HepG2 (cell line): ENCODE data around the gene RAB3B. TPM values are rescaled to one million over a fixed set of nuclear protein-coding genes. Genes with fewer than 3 reads are reported as not detected.
A peak's percentile ranks its signal among the peaks of the same experiment; 100 is the strongest.

Experiments
- ARNT ChIP-seq: fragments of 450-650 bp; IDR thresholded peaks from 2 replicates; pipeline ENCODE4 v1.6.1; 2017
- ELF4 ChIP-seq: sonication (generic); formaldehyde crosslinking; IDR thresholded peaks from 2 replicates; pipeline ENCODE4 v1.5.0; 2020; ENCODE audit warnings: missing genetic modification reagents, mild to moderate bottlenecking, moderate library complexity, borderline replicate concordance
- EP300 ChIP-seq, 3 experiments: sonication (generic) in 1 of 3; formaldehyde crosslinking in 1 of 3; IDR thresholded peaks; 2 replicates each; pipeline versions ENCODE4 v1.5.1 to v1.6.1; 2011 to 2020; ENCODE audit warnings: low read depth in 2 of 3, low read length in 2 of 3, borderline replicate concordance in 1 of 3, improper control_type of control experiment in 1 of 3, mild to moderate bottlenecking in 1 of 3, missing genetic modification reagents in 1 of 3, moderate library complexity in 1 of 3
- EZH2 ChIP-seq: conservative IDR thresholded peaks from 2 replicates; pipeline ENCODE4 v1.6.1; 2012; ENCODE audit warnings: mild to moderate bottlenecking, low read depth, low read length, moderate library complexity
- FOXO1 ChIP-seq: sonication (generic); formaldehyde crosslinking; IDR thresholded peaks from 2 replicates; pipeline ENCODE4 v1.4.0; 2020; ENCODE audit warnings: missing genetic modification reagents
- GATA4 ChIP-seq: sonication (generic); IDR thresholded peaks from 2 replicates; pipeline ENCODE4 v1.6.1; 2016; ENCODE audit warnings: antibody characterized with exemption, low read depth, borderline replicate concordance
- GATAD1 ChIP-seq: IDR thresholded peaks from 2 replicates; pipeline ENCODE4 v1.6.1; 2016; ENCODE audit warnings: missing genetic modification reagents, missing compliant biosample characterization
- HMGA1 ChIP-seq: sonication (generic); formaldehyde crosslinking; conservative IDR thresholded peaks from 2 replicates; pipeline ENCODE4 v1.4.0; 2020; ENCODE audit warnings: missing genetic modification reagents
- HNRNPH1 ChIP-seq: fragments of 200-400 bp; formaldehyde crosslinking; optimal IDR thresholded peaks from 2 replicates; pipeline ENCODE3; 2017; ENCODE audit warnings: mild to moderate bottlenecking, low read depth, low read length
- KDM2A ChIP-seq: sonication (generic); formaldehyde crosslinking; IDR thresholded peaks from 2 replicates; pipeline ENCODE4 v1.4.0; 2020; ENCODE audit warnings: low read depth, missing genetic modification reagents, borderline replicate concordance
- LBX2 ChIP-seq: sonication (generic); formaldehyde crosslinking; IDR thresholded peaks from 2 replicates; pipeline ENCODE4 v1.5.0; 2020; ENCODE audit warnings: missing genetic modification reagents, mild to moderate bottlenecking, borderline replicate concordance
- MIER3 ChIP-seq: IDR thresholded peaks from 2 replicates; pipeline ENCODE4 v1.6.1; 2016; ENCODE audit warnings: missing compliant biosample characterization, borderline replicate concordance
- PAXIP1 ChIP-seq: sonication (generic); formaldehyde crosslinking; conservative IDR thresholded peaks from 2 replicates; pipeline ENCODE4 v1.4.0; 2020; ENCODE audit warnings: mild to moderate bottlenecking, missing genetic modification reagents, moderate library complexity
- PLRG1 ChIP-seq: fragments of 450-650 bp; conservative IDR thresholded peaks from 2 replicates; pipeline ENCODE4 v1.6.1; 2016
- TOPORS ChIP-seq: sonication (generic); formaldehyde crosslinking; IDR thresholded peaks from 2 replicates; pipeline ENCODE4 v1.8.0; 2023; ENCODE audit warnings: mild to moderate bottlenecking, missing genetic modification reagents
- ZBTB7A ChIP-seq: sonication (generic); formaldehyde crosslinking; IDR thresholded peaks from 2 replicates; pipeline ENCODE4 v1.8.0; 2022; ENCODE audit warnings: mild to moderate bottlenecking, missing genetic modification reagents
- ZNF557 ChIP-seq: sonication (generic); formaldehyde crosslinking; IDR thresholded peaks from 2 replicates; pipeline ENCODE4 v1.4.0; 2020; ENCODE audit warnings: missing genetic modification reagents
- ZNF605 ChIP-seq: sonication (generic); formaldehyde crosslinking; IDR thresholded peaks from 2 replicates; pipeline ENCODE4 v1.8.0; 2022; ENCODE audit warnings: mild to moderate bottlenecking, missing genetic modification reagents
- ZNF629 ChIP-seq: sonication (generic); formaldehyde crosslinking; conservative IDR thresholded peaks from 2 replicates; pipeline ENCODE4 v1.5.0; 2020; ENCODE audit warnings: missing genetic modification reagents
- ZNF644 ChIP-seq: IDR thresholded peaks from 2 replicates; pipeline ENCODE4 v1.6.1; 2016; ENCODE audit warnings: low read depth
- ZNF839 ChIP-seq: sonication (generic); formaldehyde crosslinking; IDR thresholded peaks from 2 replicates; pipeline ENCODE4 v1.4.0; 2020; ENCODE audit warnings: missing genetic modification reagents, mild to moderate bottlenecking, borderline replicate concordance
- ZNF891 ChIP-seq: sonication (generic); formaldehyde crosslinking; IDR thresholded peaks from 2 replicates; pipeline ENCODE4 v1.5.0; 2020; ENCODE audit warnings: mild to moderate bottlenecking, missing genetic modification reagents
- polyA plus RNA-seq, 8 experiments: library from polyadenylated mRNA; depleted of rRNA in 3 of 8; stranded (reverse) in 7 of 8; unstranded in 1 of 8; fragments of >200 nt; fragmentation: Illumina TruSeq in 4 of 8; extraction: Trizol in 4 of 8; gene quantifications; 2 replicates each; pipeline versions ENCODE4 v1.2.1 to v1.2.3, GENCODE V29; 2011 to 2016; ENCODE audit warnings: low read depth in 4 of 8, missing spikeins in 1 of 8, mixed read lengths in 1 of 8; ENCODE audit not compliant: insufficient read depth in 1 of 8
- total RNA-seq, 5 experiments: library from RNA; depleted of rRNA; stranded (reverse); fragments of >200 nt; fragmentation: Illumina TruSeq; extraction: Trizol; gene quantifications; 2 replicates each; pipeline ENCODE4 v1.2.3, GENCODE V29; 2016; ENCODE audit warnings: low read depth in 1 of 5
- TF ChIP-seq, protein P1 (sequence below): fragments of 450-650 bp; IDR thresholded peaks from 2 replicates; pipeline ENCODE4 v1.6.1; 2017; ENCODE audit warnings: mild to moderate bottlenecking
- TF ChIP-seq, protein P2 (sequence below): sonication (generic); formaldehyde crosslinking; IDR thresholded peaks from 2 replicates; pipeline ENCODE4 v1.9.0; 2021; ENCODE audit warnings: missing genetic modification reagents, borderline replicate concordance

The RAB3B gene
- total and polyA plus RNA-seq, 2 of the 13 experiments (the other 11 are each of a cell fraction or from before 2014, with no cell fraction given) = 1.0 to 1.2 TPM

DNA sequence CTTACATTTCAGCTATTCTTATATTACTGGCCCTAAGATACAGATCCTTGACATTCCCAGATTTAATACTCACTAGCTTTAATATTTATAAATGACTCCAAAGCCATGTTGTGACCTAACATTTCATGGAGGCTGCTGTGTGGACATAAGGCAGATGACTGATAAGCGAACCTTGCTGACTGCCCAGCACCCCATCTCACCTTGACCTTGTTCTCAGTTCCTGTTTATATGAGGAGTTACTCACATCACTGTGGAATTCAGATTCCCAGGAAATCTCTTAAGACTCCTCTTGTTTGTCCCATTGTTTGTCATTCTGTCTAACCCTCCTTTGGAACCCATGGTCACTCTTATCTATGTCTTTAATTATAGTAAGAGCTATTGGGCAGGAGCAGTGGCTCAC is 21.9 kb downstream of the RAB3B start (continued):
- TF ChIP-seq, protein P1, sequence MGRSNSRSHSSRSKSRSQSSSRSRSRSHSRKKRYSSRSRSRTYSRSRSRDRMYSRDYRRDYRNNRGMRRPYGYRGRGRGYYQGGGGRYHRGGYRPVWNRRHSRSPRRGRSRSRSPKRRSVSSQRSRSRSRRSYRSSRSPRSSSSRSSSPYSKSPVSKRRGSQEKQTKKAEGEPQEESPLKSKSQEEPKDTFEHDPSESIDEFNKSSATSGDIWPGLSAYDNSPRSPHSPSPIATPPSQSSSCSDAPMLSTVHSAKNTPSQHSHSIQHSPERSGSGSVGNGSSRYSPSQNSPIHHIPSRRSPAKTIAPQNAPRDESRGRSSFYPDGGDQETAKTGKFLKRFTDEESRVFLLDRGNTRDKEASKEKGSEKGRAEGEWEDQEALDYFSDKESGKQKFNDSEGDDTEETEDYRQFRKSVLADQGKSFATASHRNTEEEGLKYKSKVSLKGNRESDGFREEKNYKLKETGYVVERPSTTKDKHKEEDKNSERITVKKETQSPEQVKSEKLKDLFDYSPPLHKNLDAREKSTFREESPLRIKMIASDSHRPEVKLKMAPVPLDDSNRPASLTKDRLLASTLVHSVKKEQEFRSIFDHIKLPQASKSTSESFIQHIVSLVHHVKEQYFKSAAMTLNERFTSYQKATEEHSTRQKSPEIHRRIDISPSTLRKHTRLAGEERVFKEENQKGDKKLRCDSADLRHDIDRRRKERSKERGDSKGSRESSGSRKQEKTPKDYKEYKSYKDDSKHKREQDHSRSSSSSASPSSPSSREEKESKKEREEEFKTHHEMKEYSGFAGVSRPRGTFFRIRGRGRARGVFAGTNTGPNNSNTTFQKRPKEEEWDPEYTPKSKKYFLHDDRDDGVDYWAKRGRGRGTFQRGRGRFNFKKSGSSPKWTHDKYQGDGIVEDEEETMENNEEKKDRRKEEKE = no peak
- TF ChIP-seq MIER3 (CRISPR knock-in tag) (peak; percentile 66; the same call in 1 of the 2 replicates), ZNF557 (CRISPR knock-in tag) (no peak), KDM2A (CRISPR knock-in tag) (no peak), FOXO1 (CRISPR knock-in tag) (peak; percentile 73; the same call in 1 of the 2 replicates), PLRG1 (no peak), ZNF644 (CRISPR knock-in tag) (peak; percentile 55), ZBTB7A (no peak), ZNF629 (CRISPR knock-in tag) (no peak), ZNF891 (no peak), PAXIP1 (peak; percentile 37; the same call in 1 of the 2 replicates), ARNT (no peak), LBX2 (no peak), GATA4 (peak; percentile 62; the same call in 1 of the 2 replicates), HNRNPH1 (no peak), EZH2 (no peak), ELF4 (CRISPR knock-in tag) (0 out of 2 replicates have a peak, but pooled peaks have one; percentile 38), ZNF839 (CRISPR knock-in tag) (no peak), GATAD1 (peak; percentile 44; the same call in 1 of the 2 replicates), ZNF605 (CRISPR knock-in tag) (no peak), EP300 (IDR thresholded peaks at IDR 0.05; ENCODE audit: low read depth in 2 of 2, low read length in 2 of 2) (peak in 1 of 2 experiments; percentile 71; a peak in 2 of 4 replicates), EP300 (CRISPR knock-in tag; IDR thresholded peaks at IDR 0.05; ENCODE audit: borderline replicate concordance) (peak; percentile 70), TOPORS (CRISPR knock-in tag) (no peak), HMGA1 (CRISPR knock-in tag) (no peak)
- TF ChIP-seq, protein P2, sequence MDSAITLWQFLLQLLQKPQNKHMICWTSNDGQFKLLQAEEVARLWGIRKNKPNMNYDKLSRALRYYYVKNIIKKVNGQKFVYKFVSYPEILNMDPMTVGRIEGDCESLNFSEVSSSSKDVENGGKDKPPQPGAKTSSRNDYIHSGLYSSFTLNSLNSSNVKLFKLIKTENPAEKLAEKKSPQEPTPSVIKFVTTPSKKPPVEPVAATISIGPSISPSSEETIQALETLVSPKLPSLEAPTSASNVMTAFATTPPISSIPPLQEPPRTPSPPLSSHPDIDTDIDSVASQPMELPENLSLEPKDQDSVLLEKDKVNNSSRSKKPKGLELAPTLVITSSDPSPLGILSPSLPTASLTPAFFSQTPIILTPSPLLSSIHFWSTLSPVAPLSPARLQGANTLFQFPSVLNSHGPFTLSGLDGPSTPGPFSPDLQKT (CRISPR knock-in tag) = no peak
